CD8-positive, alpha-beta memory T cell (primary cell): ENCODE results near the gene OR1L6. TPM values are rescaled to one million over a fixed set of nuclear protein-coding genes. Genes with fewer than 3 reads are reported as not detected.

Experiments used
- CTCF ChIA-PET: fragments of 350-600 bp; sonication (Branson Sonifier 250); formaldehyde crosslinking; loops from one replicate; lab custom pipeline; 2021; ENCODE audit warnings: antibody characterized with exemption; lab: Charles Lee
- POLR2A ChIA-PET: fragments of 350-600 bp; sonication (Branson Sonifier 250); formaldehyde crosslinking; loops from one replicate; lab custom pipeline; 2021; ENCODE audit warnings: antibody characterized with exemption; lab: Charles Lee
- DNase-seq, 5 donors: peaks; one replicate each; pipeline versions ENCODE4 v3.0.0 to v3.0.0-alpha.2; 2020 to 2022; ENCODE audit warnings: mixed read lengths in 1 of 5
- H3K27ac ChIP-seq: one replicate; pipeline ENCODE4 v1.7.0; 2013; ENCODE audit warnings: low read depth, mild to moderate bottlenecking, low read length, moderate library complexity
- H3K27me3 ChIP-seq: 2 replicates; pipeline ENCODE4 v1.7.0; 2013; ENCODE audit warnings: low read length, mild to moderate bottlenecking; ENCODE audit not compliant: insufficient read depth, poor library complexity, severe bottlenecking
- H3K36me3 ChIP-seq: 2 replicates; pipeline ENCODE4 v1.7.0; 2013; ENCODE audit warnings: mild to moderate bottlenecking, low read length, moderate library complexity; ENCODE audit not compliant: insufficient read depth
- H3K4me1 ChIP-seq: 2 replicates; pipeline ENCODE4 v1.7.0; 2013; ENCODE audit warnings: mild to moderate bottlenecking, low read length, moderate library complexity; ENCODE audit not compliant: insufficient read depth
- H3K4me3 ChIP-seq: 2 replicates; pipeline ENCODE4 v1.7.0; 2013; ENCODE audit warnings: mild to moderate bottlenecking, low read length
- H3K9me3 ChIP-seq: 2 replicates; pipeline ENCODE4 v1.7.0; 2013; ENCODE audit warnings: mild to moderate bottlenecking, low read length
- H3K27ac Mint-ChIP-seq, 8 donors: one replicate each; pipeline ENCODE4 v1.8.0; 2020 to 2021; ENCODE audit warnings: mixed read lengths in 8 of 8, mild to moderate bottlenecking in 6 of 8, inconsistent platforms in 3 of 8, moderate library complexity in 3 of 8
- H3K27me3 Mint-ChIP-seq, 2 donors: one replicate each; pipeline ENCODE4 v1.8.0; 2020 to 2021; ENCODE audit warnings: mixed read lengths in 2 of 2, mild to moderate bottlenecking in 1 of 2, moderate library complexity in 1 of 2
- H3K36me3 Mint-ChIP-seq, 3 donors: one replicate each; pipeline ENCODE4 v1.8.0; 2020 to 2021; ENCODE audit warnings: mixed read lengths in 3 of 3, inconsistent platforms in 1 of 3, mild to moderate bottlenecking in 1 of 3
- H3K4me1 Mint-ChIP-seq, 3 donors: one replicate each; pipeline ENCODE4 v1.8.0; 2020 to 2021; ENCODE audit warnings: mixed read lengths in 3 of 3, inconsistent platforms in 1 of 3, mild to moderate bottlenecking in 1 of 3
- H3K4me3 Mint-ChIP-seq, 7 donors: one replicate each; pipeline ENCODE4 v1.8.0; 2020 to 2021; ENCODE audit warnings: mixed read lengths in 7 of 7, mild to moderate bottlenecking in 6 of 7, moderate library complexity in 4 of 7, inconsistent platforms in 2 of 7
- H3K9me3 Mint-ChIP-seq, 5 donors: one replicate each; pipeline ENCODE4 v1.8.0; 2020 to 2022; ENCODE audit warnings: mixed read lengths in 5 of 5, mild to moderate bottlenecking in 3 of 5, moderate library complexity in 2 of 5, inconsistent platforms in 1 of 5
- polyA plus RNA-seq: library from polyadenylated mRNA; unstranded; fragments of 300-500 nt; fragmentation: Illumina TruSeq; gene quantifications from one replicate; pipeline ENCODE4 v1.2.3, GENCODE V29; 2021
- total RNA-seq, 2 experiments: library from RNA; stranded (reverse); gene quantifications; one replicate each; pipeline ENCODE4 v1.2.3, GENCODE V29; 2021

OR1L6 gene
- total and polyA plus RNA-seq, 3 experiments from 2014 or later, result not detected

- CTCF ChIA-PET, result no interaction called here
- H3K27ac Mint-ChIP-seq, result peak overlapping the region in 1 of 8 donors; percentile 21
These were observed 50.0 kb downstream of the OR1L6 start for GRCh38 chr9:122791872-122792669.

GRCh38 chr9:122797316-122798063 is 55.4 kb downstream of the OR1L6 start:
- no peak overlapping the region for H3K4me3 Mint-ChIP-seq
- no peaks in the 10 kb centered on the region for H3K36me3 ChIP-seq
- no peak for DNase-seq
- POLR2A ChIA-PET, result no interaction called here
- H3K4me1 ChIP-seq, result no peaks in the 10 kb centered on the region
- H3K27me3 ChIP-seq, result no peaks in the 10 kb centered on the region
- CTCF ChIA-PET, result no interaction called here
- peaks cover 0 to 13% (median 0%) of the 10 kb centered on the region in 3 donors for H3K36me3 Mint-ChIP-seq
- H3K4me1 Mint-ChIP-seq, result peaks cover 0 to 1% (median 0%) of the 10 kb centered on the region in 3 donors
- no peak overlapping the region for H3K27ac ChIP-seq
- peaks cover 0 to 2% of the 10 kb centered on the region in 2 donors for H3K27me3 Mint-ChIP-seq
- H3K9me3 Mint-ChIP-seq, result no peaks in the 10 kb centered on the region
- H3K4me3 ChIP-seq, result no peak overlapping the region
- no peak overlapping the region for H3K27ac Mint-ChIP-seq
- no peaks in the 10 kb centered on the region for H3K9me3 ChIP-seq

More at GRCh38 chr9:122791872-122792669, 50.0 kb downstream of the OR1L6 start:
- Histone ChIP-seq H3K27me3 (no peaks in the 10 kb centered on the region), H3K4me1 (no peaks in the 10 kb centered on the region), H3K36me3 (no peaks in the 10 kb centered on the region), H3K4me3 (no peak overlapping the region), H3K27ac (no peak overlapping the region), H3K9me3 (no peaks in the 10 kb centered on the region)
- no peaks in the 10 kb centered on the region for H3K9me3 Mint-ChIP-seq
- DNase-seq, result no peak
- POLR2A ChIA-PET, result no interaction called here
- H3K4me3 Mint-ChIP-seq, result no peak overlapping the region
- peaks cover 0 to 9% (median 1%) of the 10 kb centered on the region in 3 donors for H3K36me3 Mint-ChIP-seq
- peaks cover 0 to 4% of the 10 kb centered on the region in 2 donors for H3K27me3 Mint-ChIP-seq
- no peaks in the 10 kb centered on the region for H3K4me1 Mint-ChIP-seq

Other genes with a start within 250 kb of the OR1L6 start
- not detected for gene OR1J2, start 231.5 kb upstream of the OR1L6 start, total RNA-seq
- not detected for gene OR1J2, start 231.5 kb upstream of the OR1L6 start, polyA plus RNA-seq
- not detected for gene OR1J4, start 223.2 kb upstream of the OR1L6 start, total RNA-seq
- gene OR1J4, start 223.2 kb upstream of the OR1L6 start, polyA plus RNA-seq, result not detected
- not detected for gene OR1N1, start 215.0 kb upstream of the OR1L6 start, total RNA-seq
- not detected for gene OR1N1, start 215.0 kb upstream of the OR1L6 start, polyA plus RNA-seq
- gene OR1N2, start 189.2 kb upstream of the OR1L6 start, total RNA-seq, result not detected
- not detected for gene OR1N2, start 189.2 kb upstream of the OR1L6 start, polyA plus RNA-seq
- gene OR1L8, start 158.9 kb upstream of the OR1L6 start, total RNA-seq, result not detected
- not detected for gene OR1L8, start 158.9 kb upstream of the OR1L6 start, polyA plus RNA-seq
- not detected for gene OR1Q1, start 127.6 kb upstream of the OR1L6 start, total RNA-seq
- gene OR1Q1, start 127.6 kb upstream of the OR1L6 start, polyA plus RNA-seq, result not detected
- not detected for gene OR1B1, start 84.7 kb upstream of the OR1L6 start, total RNA-seq
- gene OR1B1, start 84.7 kb upstream of the OR1L6 start, polyA plus RNA-seq, result not detected
- gene OR1L1, start 80.6 kb upstream of the OR1L6 start, total RNA-seq, result not detected
- not detected for gene OR1L1, start 80.6 kb upstream of the OR1L6 start, polyA plus RNA-seq
- not detected for gene OR1L3, start 67.2 kb upstream of the OR1L6 start, total RNA-seq
- gene OR1L3, start 67.2 kb upstream of the OR1L6 start, polyA plus RNA-seq, result not detected
- gene OR1L4, start 18.3 kb upstream of the OR1L6 start, total RNA-seq, result not detected
- gene OR1L4, start 18.3 kb upstream of the OR1L6 start, polyA plus RNA-seq, result not detected
- not detected for gene OR5C1, start 46.6 kb downstream of the OR1L6 start, total RNA-seq
- not detected for gene OR5C1, start 46.6 kb downstream of the OR1L6 start, polyA plus RNA-seq
- not detected for gene OR1K1, start 57.8 kb downstream of the OR1L6 start, total RNA-seq
- gene OR1K1, start 57.8 kb downstream of the OR1L6 start, polyA plus RNA-seq, result not detected
- gene PDCL, start 86.3 kb downstream of the OR1L6 start, total RNA-seq, result 10 to 100 TPM; 18.2 to 18.7 TPM
- 9.8 TPM for gene PDCL, start 86.3 kb downstream of the OR1L6 start, polyA plus RNA-seq
- 10 to 100 TPM; 32.1 to 34.4 TPM for gene RC3H2, start 163.1 kb downstream of the OR1L6 start, total RNA-seq
- 34.0 TPM for gene RC3H2, start 163.1 kb downstream of the OR1L6 start, polyA plus RNA-seq
- gene ZBTB6, start 171.0 kb downstream of the OR1L6 start, total RNA-seq, result 10 to 100 TPM; 11.6 to 12.6 TPM
- gene ZBTB6, start 171.0 kb downstream of the OR1L6 start, polyA plus RNA-seq, result 2.7 TPM
- gene ZBTB26, start 189.2 kb downstream of the OR1L6 start, total RNA-seq, result 1 to 10 TPM; 4.8 to 5.4 TPM
- gene ZBTB26, start 189.2 kb downstream of the OR1L6 start, polyA plus RNA-seq, result 0.49 TPM
- gene RABGAP1, start 198.7 kb downstream of the OR1L6 start, total RNA-seq, result 10 to 100 TPM; 20.7 to 22.2 TPM
- 24.3 TPM for gene RABGAP1, start 198.7 kb downstream of the OR1L6 start, polyA plus RNA-seq